K562 (cell line): Measurements from ENCODE around the gene CAB39. TPM values are rescaled to one million over a fixed set of nuclear protein-coding genes. Genes with fewer than 3 reads are reported as not detected.

Experiments
- ATAC-seq: fragments of 200-7000 bp; cut with Tn5 transposase; 3 replicates; pipeline ENCODE4 v1.9.1; 2020; ENCODE audit warnings: moderate library complexity
- BruUV-seq: library from RNA; stranded (reverse); fragments of 400-500 nt; replicated peaks from 2 replicates; lab custom pipeline; 2021; lab: Mats Ljungman, UMichigan
- CTCF ChIA-PET: fragments of 300-600 bp; formaldehyde crosslinking; extraction: SDS; loops from one replicate; lab custom pipeline; 2021; ENCODE audit warnings: low intra/inter-chr PET ratio; lab: Yijun Ruan, JAX
- POLR2A ChIA-PET: fragments of 300-600, 350-650 bp; sonication (Branson Sonifier 250); formaldehyde crosslinking; extraction: SDS; loops from one replicate; lab custom pipeline; 2021; ENCODE audit warnings: antibody characterized with exemption, inconsistent platforms; lab: Yijun Ruan, JAX
- DNase-seq, 4 experiments: peaks; one replicate each; pipeline versions ENCODE4 v3.0.0 to v3.0.0-alpha.2; 2011 to 2018; ENCODE audit warnings: low spot score in 3 of 4, mixed read lengths in 3 of 4; ENCODE audit errors: extremely low read depth in 1 of 4
- FAIRE-seq: peaks from 2 replicates; lab custom pipeline; 2011; peaks lifted over from hg19 to GRCh38; lab: Jason Lieb, UNC
- H2AFZ ChIP-seq: 2 replicates; pipeline ENCODE4 v1.6.0; 2011; ENCODE audit warnings: low read depth, low read length, control low read depth, inconsistent platforms
- H3K27ac ChIP-seq: fragments of 200-600 bp; 3 replicates; pipeline ENCODE4 v1.8.0; 2011; ENCODE audit warnings: low read depth, mild to moderate bottlenecking, control low read depth, inconsistent platforms, low read length, moderate library complexity, mixed read lengths; ENCODE audit errors: extremely low read depth
- H3K27me3 ChIP-seq, 2 experiments: fragments of 300-600 bp in 1 of 2; 2 replicates in 1 of 2; 3 replicates in 1 of 2; pipeline versions ENCODE4 v1.6.0 to v1.8.0; 2011; ENCODE audit warnings: inconsistent platforms in 2 of 2, low read length in 2 of 2, mild to moderate bottlenecking in 1 of 2, mixed read lengths in 1 of 2, moderate library complexity in 1 of 2; ENCODE audit not compliant: control insufficient read depth in 2 of 2, insufficient read depth in 2 of 2
- H3K36me3 ChIP-seq: fragments of 300-600 bp; 3 replicates; pipeline ENCODE4 v1.8.0; 2011; ENCODE audit warnings: mild to moderate bottlenecking, low read length, inconsistent platforms; ENCODE audit not compliant: control insufficient read depth, insufficient read depth
- H3K4me1 ChIP-seq, 2 experiments: fragments of 200-600 bp in 1 of 2; replicated peaks in 1 of 2; 2 replicates in 1 of 2; 3 replicates in 1 of 2; pipeline versions ENCODE4 v1.5.1 to v1.8.0; 2011; ENCODE audit warnings: inconsistent platforms in 2 of 2, low read length in 2 of 2, mild to moderate bottlenecking in 1 of 2, mixed read lengths in 1 of 2, moderate library complexity in 1 of 2; ENCODE audit not compliant: control insufficient read depth in 2 of 2, insufficient read depth in 2 of 2
- H3K4me2 ChIP-seq: 2 replicates; pipeline ENCODE4 v1.6.1; 2011; ENCODE audit warnings: low read length, control low read depth, inconsistent platforms, mixed read lengths; ENCODE audit not compliant: insufficient read depth
- H3K4me3 ChIP-seq: fragments of 200-600 bp; sonication (generic), shearing (Covaris generic); 2 replicates; pipeline ENCODE4 v1.5.1; 2016; ENCODE audit warnings: control low read depth, inconsistent platforms
- H3K79me2 ChIP-seq: fragments of 200-600 bp; 3 replicates; pipeline ENCODE4 v1.8.0; 2011; ENCODE audit warnings: low read length, inconsistent platforms; ENCODE audit not compliant: control insufficient read depth, insufficient read depth
- H3K9ac ChIP-seq, 2 experiments: 2 replicates each; pipeline versions ENCODE4 v1.6.0 to v1.6.1; 2011; ENCODE audit warnings: low read depth in 2 of 2, low read length in 2 of 2, control low read depth in 1 of 2, inconsistent platforms in 1 of 2, mild to moderate bottlenecking in 1 of 2, mixed read lengths in 1 of 2; ENCODE audit not compliant: insufficient read depth in 1 of 2
- H3K9me1 ChIP-seq: one replicate; pipeline ENCODE4 v1.6.0; 2011; ENCODE audit warnings: inconsistent platforms, mild to moderate bottlenecking, low read length, moderate library complexity; ENCODE audit not compliant: control insufficient read depth, insufficient read depth
- H3K9me3 ChIP-seq: replicated peaks from 2 replicates; pipeline ENCODE4 v1.5.1; 2011; ENCODE audit warnings: low read depth, low read length, inconsistent platforms; ENCODE audit not compliant: control insufficient read depth, insufficient read depth
- H4K20me1 ChIP-seq: replicated peaks from 2 replicates; pipeline ENCODE4 v1.6.1; 2011; ENCODE audit warnings: low read length, inconsistent platforms, mixed read lengths; ENCODE audit not compliant: control insufficient read depth, insufficient read depth
- DACH1 ChIP-seq: fragments of 450-650 bp; IDR thresholded peaks from 2 replicates; pipeline ENCODE4 v1.6.1; 2018; ENCODE audit not compliant: partially characterized antibody
- HMG20B ChIP-seq: fragments of 250-450 bp; sonication (Bioruptor Pico); IDR thresholded peaks from 2 replicates; pipeline ENCODE4 v1.5.0; 2021; ENCODE audit warnings: mild to moderate bottlenecking
- NFXL1 ChIP-seq: fragments of 450-650 bp; formaldehyde crosslinking; IDR thresholded peaks from 2 replicates; pipeline ENCODE4 v1.4.0; 2021; ENCODE audit warnings: mild to moderate bottlenecking
- PHF20 ChIP-seq: fragments of 450-650 bp; IDR thresholded peaks from 2 replicates; pipeline ENCODE4 v1.6.1; 2018; ENCODE audit not compliant: partially characterized antibody
- PTRF ChIP-seq: fragments of 450-650 bp; IDR thresholded peaks from 2 replicates; pipeline ENCODE4 v1.6.1; 2016; ENCODE audit warnings: mild to moderate bottlenecking, missing genetic modification characterization, missing compliant biosample characterization
- RBFOX2 ChIP-seq: fragments of 200-400 bp; formaldehyde crosslinking; IDR thresholded peaks from 2 replicates; pipeline ENCODE4 v1.6.1; 2017; ENCODE audit warnings: low read depth, mild to moderate bottlenecking, low read length, moderate library complexity
- SMAD4 ChIP-seq: fragments of 250-450 bp; sonication (Bioruptor Pico); conservative IDR thresholded peaks from 2 replicates; pipeline ENCODE4 v1.8.0; 2021; ENCODE audit warnings: inconsistent platforms, mild to moderate bottlenecking, moderate library complexity
- SNIP1 ChIP-seq: fragments of 450-650 bp; IDR thresholded peaks from 2 replicates; pipeline ENCODE4 v1.7.1; 2017; ENCODE audit warnings: low read depth, mild to moderate bottlenecking
- TEAD4 ChIP-seq, 2 experiments: sonication (generic) in 1 of 2; formaldehyde crosslinking in 1 of 2; IDR thresholded peaks; 2 replicates each; pipeline versions ENCODE4 v1.6.1 to v1.8.0; 2012 to 2022; ENCODE audit warnings: borderline replicate concordance in 1 of 2, inconsistent platforms in 1 of 2, low read length in 1 of 2, mild to moderate bottlenecking in 1 of 2, missing genetic modification reagents in 1 of 2
- ZBTB1 ChIP-seq: sonication (generic); formaldehyde crosslinking; IDR thresholded peaks from 2 replicates; pipeline ENCODE4 v1.8.1; 2023; ENCODE audit warnings: missing genetic modification reagents, low read depth, mild to moderate bottlenecking, borderline replicate concordance
- ZNF12 ChIP-seq: sonication (generic); formaldehyde crosslinking; IDR thresholded peaks from 2 replicates; pipeline ENCODE4 v1.4.0; 2020; ENCODE audit warnings: mild to moderate bottlenecking, missing genetic modification reagents
- ZNF224 ChIP-seq: sonication (generic); formaldehyde crosslinking; IDR thresholded peaks from 2 replicates; pipeline ENCODE4 v1.8.0; 2022; ENCODE audit warnings: mild to moderate bottlenecking, missing genetic modification reagents
- ZNF311 ChIP-seq: fragments of 250-450 bp; sonication (Bioruptor Pico); IDR thresholded peaks from 2 replicates; pipeline ENCODE4 v1.4.0; 2020; ENCODE audit warnings: mild to moderate bottlenecking, moderate library complexity
- ZNF347 ChIP-seq: fragments of 450-650 bp; formaldehyde crosslinking; IDR thresholded peaks from 2 replicates; pipeline ENCODE4 v1.4.0; 2020; ENCODE audit warnings: low read depth, mild to moderate bottlenecking, moderate library complexity
- ZNF445 ChIP-seq: fragments of 250-450 bp; sonication (Bioruptor Pico); IDR thresholded peaks from 2 replicates; pipeline ENCODE4 v1.4.0; 2020; ENCODE audit warnings: low read depth, mild to moderate bottlenecking, moderate library complexity
- WGBS: fragments of 100-300 bp; shearing (Covaris generic); methylation state at CpG from one replicate; pipeline ENCODE4 v1.1.6; 2016; ENCODE audit warnings: low coverage, mixed read lengths; ENCODE audit not compliant: insufficient coverage; ENCODE audit errors: missing lambda C conversion rate; 5-methylcytosine and 5-hydroxymethylcytosine counted together
- in situ Hi-C: fragments of 300-500 bp; cut with MboI; formaldehyde crosslinking; loops from 4 replicates; pipeline ENCODE4 v1.15.0; 2018; ENCODE audit warnings: inconsistent platforms, mixed read lengths
- intact Hi-C: fragments of 100-400 bp; cut with micrococcal nuclease; formaldehyde crosslinking; loops from 2 replicates; pipeline ENCODE4 v1.14.2; 2022
- polyA plus RNA-seq, 8 experiments: library from polyadenylated mRNA; depleted of rRNA in 4 of 8; stranded (reverse) in 5 of 8; unstranded in 3 of 8; fragments of >200 nt; fragmentation: Nextera tagmentation in 2 of 8; fragmentation: Illumina TruSeq in 1 of 8; extraction: Ambion mirVana in 2 of 8; extraction: Trizol in 1 of 8; gene quantifications; 2 replicates each; pipeline versions ENCODE4 v1.2.1 to v1.2.3, GENCODE V29; 2011 to 2014; ENCODE audit warnings: inconsistent platforms in 1 of 8, missing spikeins in 1 of 8
- total RNA-seq, 7 experiments: library from RNA; depleted of rRNA in 6 of 7; stranded (reverse); fragments of >200 nt in 6 of 7; fragmentation: Illumina TruSeq in 2 of 7; extraction: Trizol in 2 of 7; gene quantifications; 2 replicates each; pipeline versions ENCODE4 v1.2.1 to v1.2.3, GENCODE V29; 2011 to 2021; ENCODE audit warnings: low replicate concordance in 1 of 7
- TF ChIP-seq, protein P1 (sequence below): fragments of 450-650 bp; IDR thresholded peaks from 2 replicates; pipeline ENCODE4 v1.6.1; 2016; ENCODE audit warnings: antibody characterized with exemption
- TF ChIP-seq, protein P2 (sequence below): fragments of 250-450 bp; sonication (Bioruptor Pico); IDR thresholded peaks from 2 replicates; pipeline ENCODE4 v1.4.0; 2020; ENCODE audit warnings: mild to moderate bottlenecking, moderate library complexity

Gene CAB39
- total and polyA plus RNA-seq, 9 of the 15 experiments (the other 6 are each of a cell fraction or from before 2014, with no cell fraction given) = 27.2 to 94.4 (median 70.1) TPM

DNA sequence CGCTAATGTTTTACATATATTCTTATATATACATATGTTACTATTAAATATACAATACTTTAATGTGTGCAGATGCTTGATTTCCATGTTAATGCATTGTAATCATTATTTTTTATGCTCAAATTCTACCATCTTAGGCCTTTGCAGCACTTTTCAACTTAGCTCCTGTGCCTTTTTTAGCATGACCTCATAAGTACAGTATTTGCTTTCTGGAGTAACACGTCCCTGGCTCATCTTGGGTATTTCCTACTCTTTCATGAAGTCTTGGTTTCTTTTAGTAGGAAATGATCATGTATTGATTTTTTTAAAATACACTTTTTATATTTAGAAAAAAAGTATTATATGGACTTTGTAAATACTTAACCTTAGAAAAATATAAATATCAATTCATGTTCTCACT is 36.5 kb downstream of the CAB39 start:
- 100% methylated on average over 2 of the region's 2 CpGs for WGBS
- Histone ChIP-seq H3K36me3 (peaks cover 57% of the 10 kb centered on the region), H3K4me1 (peaks cover 0 to 14% of the 10 kb centered on the region in 2 experiments; a peak in 2 of 5 replicates), H3K79me2 (peaks cover 98% of the 10 kb centered on the region), H3K4me2 (no peak overlapping the region), H3K27me3 (no peaks in the 10 kb centered on the region), H3K9ac (no peak overlapping the region), H3K9me1 (no peaks in the 10 kb centered on the region), H3K4me3 (no peak overlapping the region), H3K9me3 (no peaks in the 10 kb centered on the region), H2AFZ (no peak overlapping the region), H4K20me1 (no peaks in the 10 kb centered on the region), H3K27ac (no peak overlapping the region)
- POLR2A ChIA-PET = no interaction called here
- no TSS peak for BruUV-seq
- CTCF ChIA-PET = no interaction called here
- no peak for DNase-seq
- in situ Hi-C loops = no loop called here
- no peak for ATAC-seq
- TF ChIP-seq, protein P1, sequence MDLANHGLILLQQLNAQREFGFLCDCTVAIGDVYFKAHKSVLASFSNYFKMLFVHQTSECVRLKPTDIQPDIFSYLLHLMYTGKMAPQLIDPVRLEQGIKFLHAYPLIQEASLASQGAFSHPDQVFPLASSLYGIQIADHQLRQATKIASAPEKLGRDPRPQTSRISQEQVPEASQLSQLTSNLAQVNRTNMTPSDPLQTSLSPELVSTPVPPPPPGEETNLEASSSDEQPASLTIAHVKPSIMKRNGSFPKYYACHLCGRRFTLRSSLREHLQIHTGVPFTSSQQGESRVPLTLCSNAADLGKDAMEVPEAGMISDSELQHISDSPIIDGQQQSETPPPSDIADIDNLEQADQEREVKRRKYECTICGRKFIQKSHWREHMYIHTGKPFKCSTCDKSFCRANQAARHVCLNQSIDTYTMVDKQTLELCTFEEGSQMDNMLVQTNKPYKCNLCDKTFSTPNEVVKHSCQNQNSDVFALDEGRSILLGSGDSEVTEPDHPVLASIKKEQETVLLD = no peak
- TF ChIP-seq SMAD4 (CRISPR knock-in tag) (no peak), HMG20B (CRISPR knock-in tag) (no peak), ZNF311 (CRISPR knock-in tag) (no peak), TEAD4 (IDR thresholded peaks at IDR 0.05; ENCODE audit: low read length) (no peak), TEAD4 (CRISPR knock-in tag; IDR thresholded peaks at IDR 0.05; ENCODE audit: borderline replicate concordance) (no peak), NFXL1 (CRISPR knock-in tag) (no peak), ZNF12 (CRISPR knock-in tag) (no peak), ZBTB1 (CRISPR knock-in tag) (no peak), RBFOX2 (no peak), DACH1 (no peak), ZNF224 (CRISPR knock-in tag) (no peak), PTRF (tag) (no peak), ZNF347 (CRISPR knock-in tag) (no peak), SNIP1 (no peak), PHF20 (no peak), ZNF445 (CRISPR knock-in tag) (no peak)
- TF ChIP-seq, protein P2, sequence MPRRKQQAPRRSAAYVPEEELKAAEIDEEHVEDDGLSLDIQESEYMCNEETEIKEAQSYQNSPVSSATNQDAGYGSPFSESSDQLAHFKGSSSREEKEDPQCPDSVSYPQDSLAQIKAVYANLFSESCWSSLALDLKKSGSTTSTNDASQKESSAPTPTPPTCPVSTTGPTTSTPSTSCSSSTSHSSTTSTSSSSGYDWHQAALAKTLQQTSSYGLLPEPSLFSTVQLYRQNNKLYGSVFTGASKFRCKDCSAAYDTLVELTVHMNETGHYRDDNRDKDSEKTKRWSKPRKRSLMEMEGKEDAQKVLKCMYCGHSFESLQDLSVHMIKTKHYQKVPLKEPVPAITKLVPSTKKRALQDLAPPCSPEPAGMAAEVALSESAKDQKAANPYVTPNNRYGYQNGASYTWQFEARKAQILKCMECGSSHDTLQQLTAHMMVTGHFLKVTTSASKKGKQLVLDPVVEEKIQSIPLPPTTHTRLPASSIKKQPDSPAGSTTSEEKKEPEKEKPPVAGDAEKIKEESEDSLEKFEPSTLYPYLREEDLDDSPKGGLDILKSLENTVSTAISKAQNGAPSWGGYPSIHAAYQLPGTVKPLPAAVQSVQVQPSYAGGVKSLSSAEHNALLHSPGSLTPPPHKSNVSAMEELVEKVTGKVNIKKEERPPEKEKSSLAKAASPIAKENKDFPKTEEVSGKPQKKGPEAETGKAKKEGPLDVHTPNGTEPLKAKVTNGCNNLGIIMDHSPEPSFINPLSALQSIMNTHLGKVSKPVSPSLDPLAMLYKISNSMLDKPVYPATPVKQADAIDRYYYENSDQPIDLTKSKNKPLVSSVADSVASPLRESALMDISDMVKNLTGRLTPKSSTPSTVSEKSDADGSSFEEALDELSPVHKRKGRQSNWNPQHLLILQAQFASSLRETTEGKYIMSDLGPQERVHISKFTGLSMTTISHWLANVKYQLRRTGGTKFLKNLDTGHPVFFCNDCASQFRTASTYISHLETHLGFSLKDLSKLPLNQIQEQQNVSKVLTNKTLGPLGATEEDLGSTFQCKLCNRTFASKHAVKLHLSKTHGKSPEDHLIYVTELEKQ (CRISPR knock-in tag) = no peak
- FAIRE-seq = no peak
- intact Hi-C loops = no loop called here
